Measurements from ENCODE around the gene SLC5A2.

The SLC5A2 gene

GRCh38 chr16:31473264-31473984, 9.5 kb upstream of the SLC5A2 start (continued):
- TF ChIP-seq PATZ1 (CRISPR knock-in tag; IDR thresholded peaks at IDR 0.05; ENCODE audit: borderline replicate concordance): no peak
- TF ChIP-seq ISL1 (CRISPR knock-in tag; IDR thresholded peaks at IDR 0.05): no peak
- no peak for TF ChIP-seq GLIS3 (CRISPR knock-in tag; IDR thresholded peaks at IDR 0.05)
- no peak for TF ChIP-seq PPARA (CRISPR knock-in tag; IDR thresholded peaks at IDR 0.05; ENCODE audit: borderline replicate concordance)
- no peak for TF ChIP-seq BACH2 (CRISPR knock-in tag; IDR thresholded peaks at IDR 0.05; ENCODE audit: borderline replicate concordance)

GRCh38 chr16:31474173-31474714, 8.7 kb upstream of the SLC5A2 start:
- no peak for ATAC-seq
- TF ChIP-seq ZNF565 (CRISPR knock-in tag; conservative IDR thresholded peaks at IDR 0.05; ENCODE audit: low read depth) (no peak), POU6F1 (CRISPR knock-in tag; IDR thresholded peaks at IDR 0.05; ENCODE audit: borderline replicate concordance, low read depth) (no peak), TOX (CRISPR knock-in tag; IDR thresholded peaks at IDR 0.05; ENCODE audit: borderline replicate concordance) (no peak), ZC3H10 (CRISPR knock-in tag; IDR thresholded peaks at IDR 0.05) (no peak), ZNF70 (CRISPR knock-in tag; IDR thresholded peaks at IDR 0.05) (no peak), ARNTL (CRISPR knock-in tag; IDR thresholded peaks at IDR 0.05; ENCODE audit: borderline replicate concordance, low read depth) (no peak), OSR1 (CRISPR knock-in tag; IDR thresholded peaks at IDR 0.05) (no peak)

GRCh38 chr16:31474773-31475738, 7.9 kb upstream of the SLC5A2 start:
- TF ChIP-seq BACH2 (CRISPR knock-in tag; IDR thresholded peaks at IDR 0.05; ENCODE audit: borderline replicate concordance) (no peak), ESRRG (CRISPR knock-in tag; IDR thresholded peaks at IDR 0.05) (no peak), OSR1 (CRISPR knock-in tag; IDR thresholded peaks at IDR 0.05) (no peak), ZNF8 (CRISPR knock-in tag; IDR thresholded peaks at IDR 0.05) (no peak), CREB5 (CRISPR knock-in tag; IDR thresholded peaks at IDR 0.05; ENCODE audit: low read depth) (no peak)
- ATAC-seq: no peak

- no peak for TF ChIP-seq ZC3H10 (CRISPR knock-in tag; IDR thresholded peaks at IDR 0.05)
- TF ChIP-seq PATZ1 (CRISPR knock-in tag; IDR thresholded peaks at IDR 0.05; ENCODE audit: borderline replicate concordance): no peak
- no peak for TF ChIP-seq TOX (CRISPR knock-in tag; IDR thresholded peaks at IDR 0.05; ENCODE audit: borderline replicate concordance)
- no peak for TF ChIP-seq ZNF565 (CRISPR knock-in tag; conservative IDR thresholded peaks at IDR 0.05; ENCODE audit: low read depth)
- no peak for TF ChIP-seq ARNTL (CRISPR knock-in tag; IDR thresholded peaks at IDR 0.05; ENCODE audit: borderline replicate concordance, low read depth)
- TF ChIP-seq GLIS3 (CRISPR knock-in tag; IDR thresholded peaks at IDR 0.05): no peak
- TF ChIP-seq POU6F1 (CRISPR knock-in tag; IDR thresholded peaks at IDR 0.05; ENCODE audit: borderline replicate concordance, low read depth): no peak
- no peak for TF ChIP-seq RARB (CRISPR knock-in tag; IDR thresholded peaks at IDR 0.05)
- no peak for ATAC-seq
Measured at GRCh38 chr16:31475946-31476302, 7.0 kb upstream of the SLC5A2 start.

Measured in SK-N-SH treated with all-trans-retinoic acid at 6 μM for 48 hours (cell line).